Measurements from ENCODE around the gene ITK.

- no peak for TF ChIP-seq CTCF (IDR thresholded peaks at IDR 0.05)
- TF ChIP-seq POLR2A (IDR thresholded peaks at IDR 0.05): no peak
- no peak for TF ChIP-seq POLR2AphosphoS5 (IDR thresholded peaks at IDR 0.05)
These were observed 92.5 kb downstream of the ITK start for GRCh38 chr5:157273131-157273556.

Measured in transverse colon (tissue), 4 donors.